ENCODE results near the gene C15orf39.

DNA sequence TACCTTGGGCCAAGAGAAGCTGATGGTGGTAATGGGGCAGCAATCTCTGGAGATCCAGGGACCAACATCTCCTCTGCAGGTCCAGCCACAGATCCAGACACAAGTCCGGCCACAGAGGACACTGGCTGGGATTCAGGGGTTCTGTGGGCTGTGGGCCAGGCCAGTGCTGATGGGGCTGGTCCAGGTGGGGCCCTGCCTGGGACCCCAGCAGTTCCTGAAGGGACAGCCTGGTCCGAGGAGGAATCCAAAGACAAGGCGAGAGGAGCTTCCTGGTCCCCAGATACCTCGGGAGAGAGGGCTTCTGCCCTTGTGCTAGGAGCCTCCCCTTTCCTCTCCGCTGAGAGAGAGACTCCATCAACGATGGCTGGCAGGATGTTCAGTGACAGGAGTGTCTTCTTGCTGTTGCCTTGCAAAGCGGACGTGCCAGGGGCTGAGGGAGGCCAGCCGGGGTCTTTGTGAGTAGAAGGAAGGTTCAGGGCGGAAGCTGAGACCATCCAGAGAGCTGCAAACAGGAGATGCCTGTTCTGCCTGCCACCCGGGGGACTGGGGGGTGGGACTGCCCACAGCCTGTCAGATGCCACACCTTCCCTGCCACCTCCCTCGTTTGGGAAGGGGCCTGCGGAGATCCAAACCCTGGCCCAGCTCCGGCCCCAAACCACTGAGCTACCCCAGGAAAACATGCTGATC, 32.0 kb downstream of the C15orf39 start:
- TF ChIP-seq, protein P1, sequence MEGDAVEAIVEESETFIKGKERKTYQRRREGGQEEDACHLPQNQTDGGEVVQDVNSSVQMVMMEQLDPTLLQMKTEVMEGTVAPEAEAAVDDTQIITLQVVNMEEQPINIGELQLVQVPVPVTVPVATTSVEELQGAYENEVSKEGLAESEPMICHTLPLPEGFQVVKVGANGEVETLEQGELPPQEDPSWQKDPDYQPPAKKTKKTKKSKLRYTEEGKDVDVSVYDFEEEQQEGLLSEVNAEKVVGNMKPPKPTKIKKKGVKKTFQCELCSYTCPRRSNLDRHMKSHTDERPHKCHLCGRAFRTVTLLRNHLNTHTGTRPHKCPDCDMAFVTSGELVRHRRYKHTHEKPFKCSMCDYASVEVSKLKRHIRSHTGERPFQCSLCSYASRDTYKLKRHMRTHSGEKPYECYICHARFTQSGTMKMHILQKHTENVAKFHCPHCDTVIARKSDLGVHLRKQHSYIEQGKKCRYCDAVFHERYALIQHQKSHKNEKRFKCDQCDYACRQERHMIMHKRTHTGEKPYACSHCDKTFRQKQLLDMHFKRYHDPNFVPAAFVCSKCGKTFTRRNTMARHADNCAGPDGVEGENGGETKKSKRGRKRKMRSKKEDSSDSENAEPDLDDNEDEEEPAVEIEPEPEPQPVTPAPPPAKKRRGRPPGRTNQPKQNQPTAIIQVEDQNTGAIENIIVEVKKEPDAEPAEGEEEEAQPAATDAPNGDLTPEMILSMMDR (IDR thresholded peaks at IDR 0.05): no peak
- TF ChIP-seq POLR2A (IDR thresholded peaks at IDR 0.05): no peak
